Calu3 (cell line): ENCODE results near the gene NEK11. TPM values are rescaled to one million over a fixed set of nuclear protein-coding genes. Genes with fewer than 3 reads are reported as not detected.

Source experiments
- BruUV-seq: library from RNA; stranded (reverse); fragments of 400-500 nt; replicated peaks from 2 replicates; lab custom pipeline; 2021; lab: Mats Ljungman, UMichigan
- CTCF ChIA-PET: fragments of 300-600 bp; sonication (Branson Sonifier 250); formaldehyde crosslinking; loops from one replicate; lab custom pipeline; 2022; ENCODE audit warnings: antibody characterized with exemption; lab: Charles Lee
- DNase-seq: peaks from one replicate; pipeline ENCODE4 v3.0.0; 2022
- H3K27ac Mint-ChIP-seq: one replicate; pipeline ENCODE4 v1.8.0; 2022; ENCODE audit warnings: mixed read lengths; ENCODE audit not compliant: unreplicated experiment
- H3K27me3 Mint-ChIP-seq: one replicate; pipeline ENCODE4 v1.8.0; 2022; ENCODE audit warnings: mixed read lengths; ENCODE audit not compliant: unreplicated experiment
- H3K36me3 Mint-ChIP-seq: one replicate; pipeline ENCODE4 v1.8.0; 2022; ENCODE audit warnings: mild to moderate bottlenecking, moderate library complexity, mixed read lengths; ENCODE audit not compliant: insufficient read depth, unreplicated experiment
- H3K4me1 Mint-ChIP-seq: one replicate; pipeline ENCODE4 v1.8.0; 2022; ENCODE audit warnings: mild to moderate bottlenecking, low read depth, mixed read lengths; ENCODE audit not compliant: unreplicated experiment
- H3K4me3 Mint-ChIP-seq: one replicate; pipeline ENCODE4 v1.8.0; 2022; ENCODE audit warnings: mild to moderate bottlenecking, low read depth, moderate library complexity, mixed read lengths; ENCODE audit not compliant: unreplicated experiment
- H3K9me3 Mint-ChIP-seq: one replicate; pipeline ENCODE4 v1.8.0; 2022; ENCODE audit warnings: low read depth, mixed read lengths; ENCODE audit not compliant: unreplicated experiment
- intact Hi-C: fragments of 100-400 bp; cut with micrococcal nuclease; formaldehyde crosslinking; loops from one replicate; pipeline ENCODE4 v1.10.0; 2022; ENCODE audit not compliant: unreplicated experiment
- total RNA-seq: library from RNA; stranded (reverse); gene quantifications from 2 replicates; pipeline ENCODE4 v1.2.3, GENCODE V29; 2022
- TF ChIP-seq, protein P1 (sequence below): fragments of 200-600 bp; IDR thresholded peaks from one replicate; pipeline ENCODE4 v1.8.0; 2022; ENCODE audit warnings: antibody characterized with exemption; ENCODE audit not compliant: unreplicated experiment

The NEK11 gene
- total RNA-seq, 1 experiment from 2014 or later: 23.9 TPM

DNA sequence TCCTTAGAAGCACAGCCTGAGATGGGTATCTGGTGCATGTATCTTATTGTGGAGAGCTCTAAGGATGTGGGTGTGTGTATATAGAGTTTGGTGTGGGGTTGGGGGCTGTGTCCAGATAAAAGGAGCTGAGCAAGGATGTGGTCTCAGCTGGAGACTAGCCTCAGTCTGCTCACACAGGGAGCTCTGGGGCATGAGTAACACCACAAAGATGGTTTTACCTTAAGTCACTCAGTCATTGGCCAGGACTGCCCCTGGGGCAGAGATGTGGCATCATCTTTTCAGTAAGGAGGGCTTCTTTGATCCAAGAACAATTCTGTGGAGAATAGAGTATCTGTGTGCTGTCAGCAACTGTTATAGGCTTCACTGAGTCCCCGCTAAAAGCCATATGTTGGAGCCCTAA, 191.5 kb downstream of the NEK11 start:
- no peak for DNase-seq
- CTCF ChIA-PET: no interaction called here
- H3K4me1 Mint-ChIP-seq: peaks cover 23% of the 10 kb centered on the region
- no peaks in the 10 kb centered on the region for H3K27me3 Mint-ChIP-seq
- H3K4me3 Mint-ChIP-seq: peak overlapping the region; percentile 36
- H3K36me3 Mint-ChIP-seq: no peaks in the 10 kb centered on the region
- TF ChIP-seq, protein P1, sequence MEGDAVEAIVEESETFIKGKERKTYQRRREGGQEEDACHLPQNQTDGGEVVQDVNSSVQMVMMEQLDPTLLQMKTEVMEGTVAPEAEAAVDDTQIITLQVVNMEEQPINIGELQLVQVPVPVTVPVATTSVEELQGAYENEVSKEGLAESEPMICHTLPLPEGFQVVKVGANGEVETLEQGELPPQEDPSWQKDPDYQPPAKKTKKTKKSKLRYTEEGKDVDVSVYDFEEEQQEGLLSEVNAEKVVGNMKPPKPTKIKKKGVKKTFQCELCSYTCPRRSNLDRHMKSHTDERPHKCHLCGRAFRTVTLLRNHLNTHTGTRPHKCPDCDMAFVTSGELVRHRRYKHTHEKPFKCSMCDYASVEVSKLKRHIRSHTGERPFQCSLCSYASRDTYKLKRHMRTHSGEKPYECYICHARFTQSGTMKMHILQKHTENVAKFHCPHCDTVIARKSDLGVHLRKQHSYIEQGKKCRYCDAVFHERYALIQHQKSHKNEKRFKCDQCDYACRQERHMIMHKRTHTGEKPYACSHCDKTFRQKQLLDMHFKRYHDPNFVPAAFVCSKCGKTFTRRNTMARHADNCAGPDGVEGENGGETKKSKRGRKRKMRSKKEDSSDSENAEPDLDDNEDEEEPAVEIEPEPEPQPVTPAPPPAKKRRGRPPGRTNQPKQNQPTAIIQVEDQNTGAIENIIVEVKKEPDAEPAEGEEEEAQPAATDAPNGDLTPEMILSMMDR: no peak
- BruUV-seq: no TSS peak
- H3K9me3 Mint-ChIP-seq: no peaks in the 10 kb centered on the region
- H3K27ac Mint-ChIP-seq: no peak overlapping the region
- intact Hi-C loops: no loop called here

DNA sequence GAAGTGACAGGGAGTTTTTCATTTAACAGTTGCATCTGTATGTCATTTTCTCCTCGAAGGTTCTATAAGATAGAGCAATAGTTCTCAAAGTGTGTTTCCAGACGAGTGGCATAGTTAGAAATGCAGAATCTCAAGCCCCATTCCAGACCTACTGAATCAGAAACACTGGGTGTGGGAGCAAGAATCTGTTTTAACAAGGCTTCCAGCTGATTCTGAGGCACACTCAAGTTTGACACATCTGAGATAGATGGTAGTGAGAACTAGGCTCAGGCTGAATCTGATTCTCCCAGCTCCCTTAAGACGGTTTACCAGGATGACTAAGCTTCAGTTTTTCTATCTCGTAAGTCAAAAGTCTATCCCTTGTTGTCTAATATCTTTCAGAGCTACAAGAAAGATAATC, 195.1 kb downstream of the NEK11 start:
- H3K4me3 Mint-ChIP-seq: no peak overlapping the region
- no peak for DNase-seq
- TF ChIP-seq, protein P1: no peak
- H3K27me3 Mint-ChIP-seq: no peaks in the 10 kb centered on the region
- H3K4me1 Mint-ChIP-seq: peaks cover 18% of the 10 kb centered on the region
- no peaks in the 10 kb centered on the region for H3K9me3 Mint-ChIP-seq
- intact Hi-C loops: no loop called here
- CTCF ChIA-PET: no interaction called here
- no TSS peak for BruUV-seq
- H3K36me3 Mint-ChIP-seq: no peaks in the 10 kb centered on the region
- H3K27ac Mint-ChIP-seq: no peak overlapping the region

DNA sequence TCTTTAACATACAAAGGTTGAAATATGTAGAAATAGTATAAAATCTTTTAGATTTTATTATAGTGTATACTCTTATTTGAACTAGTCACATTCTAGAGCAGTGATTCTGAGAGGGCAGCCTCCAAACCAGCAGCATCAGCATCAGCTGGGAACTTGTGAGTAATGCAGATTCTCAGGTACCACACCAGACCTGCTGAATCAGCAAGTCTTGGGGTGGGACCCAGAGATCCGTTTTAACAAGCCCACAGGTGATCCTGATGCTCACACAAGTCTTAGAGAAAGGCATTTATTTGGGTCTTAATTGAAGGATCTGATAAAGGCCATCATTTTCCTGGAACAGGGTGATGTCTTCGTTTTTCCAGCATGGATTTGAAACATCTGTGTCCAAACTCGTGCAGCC, 195.9 kb downstream of the NEK11 start:
- Mint-ChIP-seq H3K27ac (no peak overlapping the region), H3K27me3 (no peaks in the 10 kb centered on the region), H3K36me3 (no peaks in the 10 kb centered on the region), H3K9me3 (no peaks in the 10 kb centered on the region), H3K4me1 (peaks cover 9% of the 10 kb centered on the region), H3K4me3 (no peak overlapping the region)
- DNase-seq: no peak
- BruUV-seq: no TSS peak
- intact Hi-C loops: no loop called here
- TF ChIP-seq, protein P1: no peak
- CTCF ChIA-PET: no interaction called here

DNA sequence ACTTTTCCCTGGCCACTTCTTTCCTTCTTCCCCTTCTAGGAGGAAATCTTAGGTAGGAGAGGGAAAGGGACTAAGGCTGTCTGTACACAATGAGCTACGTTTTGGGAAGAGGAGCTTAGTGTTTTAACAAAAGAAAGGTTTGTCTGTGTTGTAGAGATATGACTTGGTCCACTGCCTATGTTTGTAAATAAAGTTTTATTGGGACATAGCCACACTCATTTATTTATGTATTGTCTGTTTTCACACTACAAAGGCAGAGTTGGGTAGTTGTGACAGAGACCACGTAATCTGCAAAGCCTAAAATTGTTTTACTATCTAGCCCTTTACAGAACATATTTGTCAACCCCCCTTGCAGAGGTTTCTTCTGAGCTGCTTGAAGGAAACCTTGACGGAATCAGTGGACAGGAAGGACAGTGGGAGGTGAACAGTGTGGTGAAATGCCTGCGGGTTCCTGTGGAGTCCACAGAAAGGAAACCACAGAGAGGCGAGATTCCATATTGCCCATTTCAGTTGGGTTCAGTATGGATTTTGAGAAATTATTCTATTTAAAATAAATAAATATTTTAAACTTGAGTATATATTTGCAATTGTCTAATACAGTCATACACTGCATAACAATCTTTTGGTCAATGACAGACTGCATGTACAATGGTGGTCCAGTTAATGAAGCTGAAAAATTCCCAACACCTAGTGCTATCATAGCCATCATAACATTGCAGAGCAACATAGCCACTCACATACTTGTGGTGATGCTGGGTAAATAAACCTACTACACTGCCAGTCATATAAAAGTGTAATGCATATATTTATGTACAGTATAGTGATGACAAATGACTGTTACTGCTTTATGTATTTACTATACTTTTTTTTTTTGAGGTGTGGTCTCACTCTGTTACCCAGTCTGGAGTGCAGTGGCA, 197.0 kb downstream of the NEK11 start:
- CTCF ChIA-PET: interaction anchor here (0.6 to 1.0 kb wide), 3 partner anchors 669 to 811 kb away, joined by 3 to 5 read pairs (median 3); partner anchors contain the start of gene CPNE4
- H3K4me3 Mint-ChIP-seq: no peak overlapping the region
- H3K9me3 Mint-ChIP-seq: no peaks in the 10 kb centered on the region
- no peaks in the 10 kb centered on the region for H3K4me1 Mint-ChIP-seq
- TF ChIP-seq, protein P1: no peak
- no TSS peak for BruUV-seq
- H3K36me3 Mint-ChIP-seq: no peaks in the 10 kb centered on the region
- intact Hi-C loops: no loop called here
- no peak overlapping the region for H3K27ac Mint-ChIP-seq
- no peaks in the 10 kb centered on the region for H3K27me3 Mint-ChIP-seq
- DNase-seq: no peak
